Nucleus accumbens (tissue), 56 donors: ENCODE results near the gene CSNK1G1.
A peak's percentile ranks its signal among the peaks of the same experiment; 100 is the strongest.

Source experiments
- DNase-seq, 56 donors: peaks; one replicate each; lab custom pipeline; 2025; lab: John Stamatoyannopoulos, UW

CSNK1G1 gene

DNA sequence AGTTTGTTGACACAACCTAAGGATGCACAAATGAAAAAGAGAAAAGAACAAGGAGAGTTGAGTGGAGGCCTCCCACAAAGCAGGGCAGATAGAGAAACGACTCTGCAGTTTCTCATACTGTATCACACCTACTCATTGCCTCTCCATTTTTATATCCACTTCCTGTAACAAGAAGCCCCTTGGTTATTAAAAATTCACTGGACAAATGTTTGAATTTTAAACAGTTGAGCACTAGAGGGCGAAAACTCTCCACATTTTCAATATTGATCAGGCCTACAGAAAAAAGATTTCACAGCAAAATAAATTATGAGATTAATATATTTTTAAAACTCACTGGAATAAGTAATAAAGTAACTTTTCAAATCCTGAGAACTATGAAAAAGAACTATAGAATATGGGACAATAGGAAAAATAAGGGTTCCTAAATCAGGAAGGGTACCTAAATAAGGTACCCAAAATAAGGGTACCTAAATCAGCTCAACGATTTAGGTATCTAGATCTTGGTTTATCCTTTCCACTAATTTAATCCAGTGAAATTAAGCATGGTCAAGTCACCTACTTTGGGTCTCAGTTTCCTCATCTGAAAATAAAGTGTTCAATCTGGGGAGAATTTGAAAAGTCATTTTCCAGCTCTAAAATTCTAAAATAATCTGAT lies 146.2 kb downstream of the CSNK1G1 start:
- DNase-seq: no peak

DNA sequence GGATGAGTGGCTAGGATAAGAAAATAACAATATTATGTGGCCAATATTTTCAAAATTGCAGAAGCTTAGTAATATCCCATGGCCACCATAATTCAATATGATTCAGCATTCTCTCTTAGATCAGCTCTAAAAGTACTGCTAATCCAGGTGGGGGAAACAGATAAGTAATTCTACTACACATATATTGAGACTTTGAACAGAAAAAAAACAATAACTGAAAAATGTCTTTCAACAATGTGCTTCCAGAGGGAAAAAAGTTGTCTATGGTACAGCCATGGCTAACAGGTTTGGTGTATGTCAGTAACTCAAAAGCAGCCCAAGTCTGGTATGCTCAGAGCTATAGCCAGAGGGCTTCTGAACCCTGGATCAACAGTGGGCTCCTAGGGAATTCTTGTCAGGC lies 150.8 kb downstream of the CSNK1G1 start:
- DNase-seq: no peak

DNA sequence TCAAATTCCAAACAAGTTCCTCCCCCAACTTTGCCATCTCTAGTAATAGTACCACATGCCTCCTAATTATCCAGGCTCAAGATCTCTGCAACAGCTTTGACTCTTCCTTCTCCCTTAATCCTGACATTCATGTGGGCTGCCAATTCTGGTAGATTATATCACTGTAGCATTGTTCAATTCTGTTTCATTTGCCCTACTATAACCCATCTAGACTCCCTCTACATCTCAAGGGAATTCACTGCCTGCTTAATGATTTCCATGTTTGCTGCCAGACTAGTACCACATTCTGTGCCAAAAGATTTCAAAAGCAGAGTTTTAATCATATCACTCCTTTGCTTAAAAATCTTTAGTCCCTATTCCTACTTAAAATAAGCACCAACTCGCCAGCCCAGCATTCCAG lies 158.5 kb downstream of the CSNK1G1 start:
- no peak for DNase-seq

DNA sequence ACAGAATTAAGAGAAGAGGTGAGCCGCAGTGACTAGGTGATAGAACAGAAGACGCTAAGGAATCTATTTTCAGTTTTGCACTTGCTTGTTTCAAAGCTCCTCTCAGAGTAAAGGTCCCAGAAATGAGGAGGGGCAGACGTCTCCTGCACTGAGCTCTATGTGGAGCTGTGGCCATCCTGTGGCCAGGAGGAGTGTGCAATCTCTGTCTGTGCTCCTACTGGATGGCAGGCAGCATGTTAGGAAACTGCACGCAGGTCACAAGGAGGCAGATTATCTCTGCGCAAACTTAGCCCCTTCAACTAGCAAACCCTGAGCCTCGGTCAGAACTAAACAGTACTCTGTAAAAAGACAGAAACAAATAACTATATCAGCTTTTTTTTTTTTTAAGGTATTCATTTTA lies 162.0 kb downstream of the CSNK1G1 start:
- no peak for DNase-seq

DNA sequence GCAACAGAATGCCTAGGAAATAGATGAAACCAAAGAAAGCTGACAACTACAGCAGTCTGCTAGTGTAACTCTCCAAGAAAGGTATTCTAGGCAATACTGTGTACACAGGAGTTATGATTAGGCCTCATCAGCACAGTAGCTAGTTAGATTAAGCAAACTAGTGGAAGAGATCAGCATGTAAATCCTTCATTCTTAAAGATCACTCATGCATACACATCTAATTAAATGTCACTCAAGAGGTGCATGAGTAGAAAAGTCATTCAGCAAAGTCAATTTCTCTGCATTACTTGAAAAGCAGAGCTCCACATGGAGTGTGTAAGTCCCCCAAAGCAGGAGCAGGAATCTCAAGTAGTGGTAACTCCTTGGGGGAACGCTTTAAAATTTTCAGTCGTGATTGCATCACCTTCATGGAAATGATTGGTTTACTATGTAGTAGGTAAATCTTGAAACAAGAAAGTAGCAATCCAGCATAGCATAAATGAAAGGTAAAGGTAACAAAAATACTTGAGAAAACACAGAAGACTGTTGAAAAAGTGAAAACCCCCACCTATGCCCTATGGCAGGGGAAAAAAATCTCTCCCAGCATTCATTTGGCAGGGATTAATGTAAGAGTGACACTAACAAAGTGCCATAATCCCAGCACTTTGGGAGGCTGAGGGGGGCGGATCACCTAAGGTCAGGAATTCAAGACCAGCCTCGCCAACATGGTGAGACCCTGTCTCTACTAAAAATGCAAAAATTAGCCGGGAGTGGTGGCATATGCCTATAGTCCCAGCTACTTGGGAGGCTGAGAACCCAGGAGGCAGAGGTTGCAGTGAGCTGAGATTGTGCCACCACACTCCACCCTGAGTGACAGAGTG lies 163.8 kb downstream of the CSNK1G1 start:
- no peak for DNase-seq

DNA sequence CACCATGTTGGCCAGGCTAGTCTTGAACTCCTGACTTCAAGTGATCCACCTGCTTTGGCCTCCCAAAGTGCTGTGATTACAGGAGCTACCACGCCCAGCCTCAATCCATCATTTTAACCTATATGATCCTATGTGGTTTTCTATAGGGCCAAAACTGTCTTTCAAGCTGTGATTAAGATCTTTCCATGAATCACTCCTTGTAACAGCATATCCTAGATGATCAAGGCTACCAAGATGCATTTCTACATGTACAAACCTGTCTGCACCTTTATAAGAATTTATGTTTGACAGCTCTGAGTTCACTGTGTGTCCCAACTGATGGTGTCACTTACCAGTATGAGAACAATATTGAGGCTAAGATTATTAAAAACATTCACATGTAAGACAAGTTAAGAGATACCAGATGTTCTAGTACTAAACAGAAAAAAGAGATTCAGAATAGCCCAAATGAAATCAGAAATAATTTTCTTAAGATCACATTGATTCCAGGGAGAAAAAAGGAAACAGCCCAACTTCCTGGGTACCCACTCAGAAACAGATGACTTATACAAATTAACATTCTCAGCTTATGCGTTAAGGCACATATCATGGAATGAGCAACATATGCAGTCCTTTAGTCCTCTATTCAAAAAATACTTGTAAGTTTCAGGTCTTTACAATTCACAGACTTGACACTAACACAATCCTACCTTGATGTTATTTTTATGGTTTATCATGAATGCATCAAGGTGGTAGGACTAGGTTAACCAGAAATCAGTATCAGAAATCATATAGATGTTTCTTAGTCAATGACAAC lies 168.4 kb downstream of the CSNK1G1 start:
- no peak for DNase-seq

DNA sequence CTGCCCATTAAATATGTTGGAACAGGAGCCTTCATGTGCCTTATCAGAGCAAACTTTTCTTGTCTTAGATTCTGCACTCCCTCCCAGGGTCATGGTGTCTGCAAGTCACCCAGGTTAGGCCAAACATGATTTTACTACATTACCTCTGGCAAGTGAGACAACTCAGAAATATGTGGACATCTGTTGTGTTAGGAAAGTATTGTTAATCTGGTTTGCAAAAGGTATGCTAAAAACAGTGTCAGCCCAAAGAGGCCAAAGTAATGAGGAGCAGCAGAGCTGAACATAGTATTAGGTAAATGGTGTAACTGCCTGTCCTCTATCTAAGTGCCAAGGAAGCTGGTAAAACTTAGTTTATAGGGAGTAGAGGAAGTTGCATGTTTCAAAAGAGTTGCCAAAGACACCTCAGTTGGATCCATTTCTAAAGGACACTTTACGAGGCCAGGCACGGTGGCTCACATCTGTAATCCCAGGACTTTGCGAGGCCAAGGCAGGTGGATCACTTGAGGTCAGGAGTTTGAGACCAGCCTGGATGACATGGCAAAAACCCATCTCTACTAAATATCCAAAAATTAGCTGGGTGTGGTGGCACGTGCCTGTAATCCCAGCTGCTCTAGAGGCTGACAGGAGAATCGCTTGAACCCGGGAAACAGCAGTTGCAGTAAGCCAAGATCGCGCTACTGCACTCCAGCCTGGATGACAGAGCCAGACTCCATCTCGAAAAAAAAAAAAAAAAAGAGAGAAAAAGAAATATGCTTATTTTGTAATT lies 170.6 kb downstream of the CSNK1G1 start:
- no peak for DNase-seq

DNA sequence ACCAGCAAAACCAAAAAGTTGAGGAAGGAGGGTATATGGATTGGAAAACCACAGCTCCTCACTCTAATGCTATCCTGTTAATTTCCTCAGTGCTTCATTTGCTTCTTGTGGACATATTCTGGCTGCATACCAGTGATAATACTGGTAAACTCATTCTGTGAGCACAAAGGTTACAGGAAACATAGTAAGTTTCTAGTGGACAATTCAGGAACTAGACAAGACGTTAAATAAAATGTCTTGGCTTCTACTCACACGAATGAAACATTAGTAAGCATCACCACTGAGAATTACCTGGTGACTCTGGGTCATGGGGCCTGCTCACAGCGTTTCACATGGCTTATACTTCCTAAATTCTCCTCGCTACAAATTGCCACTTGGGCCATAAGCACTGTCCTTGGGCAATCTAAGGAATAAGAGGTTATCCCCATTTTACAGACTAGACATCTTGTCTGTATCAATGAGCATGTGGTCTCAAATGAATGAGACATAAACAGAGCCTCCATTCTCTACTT lies 173.1 kb downstream of the CSNK1G1 start:
- DNase-seq: no peak

DNA sequence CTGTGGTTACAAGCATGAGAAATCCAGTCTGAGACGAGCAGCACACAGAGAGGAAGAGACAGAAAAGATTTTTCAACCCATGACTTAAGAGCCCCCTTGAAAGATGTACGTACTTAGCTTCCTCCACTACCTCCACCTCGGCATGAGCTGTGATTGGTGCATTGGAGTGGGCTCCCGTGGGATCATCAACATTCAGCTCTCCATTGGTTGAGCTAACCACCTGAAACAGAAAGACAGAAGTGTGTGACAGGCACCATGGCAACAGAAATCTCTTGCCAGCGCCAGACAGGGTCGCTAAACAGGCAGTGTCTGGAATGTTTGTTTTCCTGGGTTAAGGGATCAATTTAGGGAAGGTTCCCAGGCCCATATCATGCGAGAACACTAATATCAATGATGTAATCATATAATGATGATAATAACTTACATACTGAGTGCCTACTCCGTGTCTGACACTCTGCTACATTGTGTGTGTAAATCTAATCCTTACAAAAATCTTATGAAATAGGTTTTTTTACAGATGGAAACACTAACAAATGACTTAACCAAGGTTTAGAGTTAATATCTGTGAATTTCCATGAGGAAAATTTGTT lies 175.6 kb downstream of the CSNK1G1 start:
- DNase-seq: peak in 39 of 56 donors; percentile 3 to 82 (median 43)

DNA sequence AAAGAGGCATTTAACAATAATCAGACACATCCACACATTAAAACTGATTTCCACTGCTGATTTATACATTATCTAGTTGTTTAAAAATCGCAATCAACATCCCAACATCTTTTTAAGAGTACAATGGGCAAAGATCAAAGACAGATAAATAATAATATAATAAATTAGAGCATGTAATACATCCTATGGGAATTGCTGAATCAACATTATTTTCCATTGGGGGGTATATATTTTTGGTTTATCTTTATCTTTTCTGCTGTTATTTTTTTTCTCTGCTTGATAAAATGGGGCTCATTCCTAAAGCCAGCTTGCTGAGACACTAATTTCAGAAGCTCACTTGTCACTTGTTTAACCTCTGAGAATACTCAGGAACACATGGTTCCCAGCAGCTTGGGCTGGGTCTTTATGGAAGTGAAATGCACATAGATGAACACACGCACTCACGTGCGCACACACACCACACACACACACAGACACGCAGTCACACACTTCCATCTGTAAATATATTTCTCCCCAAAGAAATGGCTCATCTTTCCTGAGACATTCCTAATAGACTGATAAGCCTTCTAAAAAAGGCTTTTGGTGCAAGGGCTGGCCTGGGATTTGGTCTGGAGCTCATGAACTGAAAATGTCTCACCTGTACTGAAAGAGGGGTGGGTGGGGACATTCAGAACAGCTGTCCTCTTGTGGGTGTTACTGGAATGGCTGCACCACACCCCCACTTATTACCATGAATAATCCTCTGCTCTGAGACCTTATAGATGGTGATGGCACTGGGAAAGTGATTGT lies 189.7 kb downstream of the CSNK1G1 start:
- no peak for DNase-seq

DNA sequence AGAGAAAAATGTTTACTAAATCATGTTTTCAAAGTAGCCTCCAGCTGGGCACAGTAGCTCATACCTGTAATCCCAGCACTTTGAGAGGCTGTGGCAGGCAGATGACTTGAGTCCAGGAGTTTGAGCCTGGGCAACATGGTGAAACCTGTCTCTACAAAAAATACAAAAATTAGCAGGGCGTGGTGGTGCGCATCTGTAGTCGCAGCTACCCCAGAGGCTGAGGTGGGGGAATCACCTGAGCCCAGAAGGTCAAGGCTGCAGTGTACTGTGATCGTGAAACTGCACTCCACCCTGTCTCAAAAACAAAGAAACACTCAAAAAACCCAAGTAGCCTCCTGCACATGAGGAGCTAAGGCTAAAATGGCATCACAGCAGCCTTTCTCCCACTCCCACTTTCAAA lies 191.5 kb downstream of the CSNK1G1 start:
- no peak for DNase-seq

DNA sequence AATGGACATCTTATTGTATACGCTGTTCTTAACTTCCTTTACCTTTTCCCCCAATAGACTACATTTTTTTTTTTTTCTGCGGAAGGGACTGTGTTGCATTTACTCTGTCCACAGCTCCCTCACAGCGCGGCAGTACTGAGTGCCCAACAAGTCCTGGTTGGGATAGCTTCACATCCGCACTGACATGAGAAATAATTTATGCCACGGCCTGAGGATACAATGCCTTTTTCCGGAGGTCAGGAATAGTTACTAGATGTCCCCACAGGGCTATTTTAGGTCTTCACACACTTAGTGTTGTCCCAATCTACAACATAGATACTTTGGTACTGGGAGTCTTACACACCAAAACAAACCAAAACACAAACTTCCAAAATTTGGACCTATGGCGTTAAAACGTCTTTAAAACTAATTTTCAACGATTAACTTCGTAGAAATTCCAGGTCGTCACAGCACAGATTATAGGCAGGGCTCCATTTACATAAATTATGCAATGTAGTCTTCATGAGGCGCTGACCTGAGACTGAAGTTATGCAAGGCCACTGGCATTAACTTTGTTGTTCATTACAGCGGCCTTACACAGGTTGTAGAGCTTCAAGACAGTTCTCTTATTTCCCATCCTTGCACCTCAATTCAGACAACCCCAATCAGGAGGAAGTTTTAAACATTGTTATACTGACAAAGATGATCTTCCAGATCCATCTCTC lies 192.2 kb downstream of the CSNK1G1 start:
- peak in 8 of 56 donors; percentile 19 to 53 (median 32) for DNase-seq

DNA sequence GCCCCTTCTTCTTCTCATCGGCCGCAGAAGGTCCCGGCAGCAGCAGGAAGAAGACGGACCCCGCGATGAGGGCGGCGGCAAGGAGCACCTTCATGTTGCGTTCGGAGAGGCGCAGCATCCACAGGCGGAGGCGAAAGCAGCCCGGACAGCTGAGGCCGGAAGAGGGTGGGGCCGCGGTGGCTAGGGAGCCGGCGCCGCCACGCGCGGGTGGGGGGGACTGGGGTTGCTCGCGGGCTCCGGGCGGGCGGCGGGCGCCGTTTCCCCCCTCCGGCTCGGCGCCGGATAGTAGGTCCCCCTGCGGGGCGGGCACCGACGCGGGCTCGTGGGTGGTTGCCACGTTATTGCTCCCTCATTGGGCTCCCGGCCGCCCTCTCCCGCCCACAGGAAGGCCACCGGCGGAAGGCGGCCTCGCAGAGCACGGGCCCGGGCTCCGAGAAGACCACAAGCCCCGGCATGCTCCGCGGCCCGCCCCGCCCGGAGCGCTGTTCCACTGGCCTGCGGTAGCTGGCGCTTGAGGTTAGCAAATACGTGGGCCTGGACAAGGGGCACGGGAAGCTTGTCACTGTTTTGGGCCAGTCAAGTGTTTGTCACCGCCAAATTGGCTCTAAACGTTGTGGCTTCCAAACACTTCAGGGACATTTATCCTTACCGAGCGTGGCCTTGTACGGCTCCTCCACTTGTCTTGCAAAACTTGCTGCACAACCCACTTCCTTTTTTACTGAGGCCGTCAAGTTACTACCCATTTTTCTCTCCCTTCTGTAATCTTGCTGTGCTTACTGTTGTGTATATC lies 192.9 kb downstream of the CSNK1G1 start, which contains the start of gene PPIB:
Gene PPIB (minus strand): TSS at position 154 of the 790 bp plus-strand sequence. CDS start 36 bp downstream, at position 118.
- DNase-seq: peak; percentile 75 to 99 (median 97)

DNA sequence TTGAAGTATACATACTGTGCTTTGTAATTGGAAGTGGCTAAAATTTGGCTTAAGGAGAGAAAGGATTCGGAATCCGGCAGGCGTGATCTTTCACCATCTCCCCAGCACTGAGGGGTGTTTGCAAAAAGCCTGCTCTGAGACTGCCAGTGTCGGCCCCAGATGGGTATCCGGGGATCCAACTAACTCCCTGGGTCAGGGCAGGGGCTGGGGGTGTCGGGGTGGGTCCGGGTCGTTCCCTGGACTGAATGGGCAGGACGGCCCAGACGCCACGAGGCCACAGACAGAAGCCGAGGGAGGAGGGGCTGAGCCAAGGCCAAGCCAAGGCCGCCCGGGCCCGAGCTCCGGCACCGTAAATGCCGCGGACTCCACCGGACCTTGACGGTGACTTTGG lies 193.5 kb downstream of the CSNK1G1 start:
- DNase-seq: peak in 2 of 56 donors; percentile 63 to 69

DNA sequence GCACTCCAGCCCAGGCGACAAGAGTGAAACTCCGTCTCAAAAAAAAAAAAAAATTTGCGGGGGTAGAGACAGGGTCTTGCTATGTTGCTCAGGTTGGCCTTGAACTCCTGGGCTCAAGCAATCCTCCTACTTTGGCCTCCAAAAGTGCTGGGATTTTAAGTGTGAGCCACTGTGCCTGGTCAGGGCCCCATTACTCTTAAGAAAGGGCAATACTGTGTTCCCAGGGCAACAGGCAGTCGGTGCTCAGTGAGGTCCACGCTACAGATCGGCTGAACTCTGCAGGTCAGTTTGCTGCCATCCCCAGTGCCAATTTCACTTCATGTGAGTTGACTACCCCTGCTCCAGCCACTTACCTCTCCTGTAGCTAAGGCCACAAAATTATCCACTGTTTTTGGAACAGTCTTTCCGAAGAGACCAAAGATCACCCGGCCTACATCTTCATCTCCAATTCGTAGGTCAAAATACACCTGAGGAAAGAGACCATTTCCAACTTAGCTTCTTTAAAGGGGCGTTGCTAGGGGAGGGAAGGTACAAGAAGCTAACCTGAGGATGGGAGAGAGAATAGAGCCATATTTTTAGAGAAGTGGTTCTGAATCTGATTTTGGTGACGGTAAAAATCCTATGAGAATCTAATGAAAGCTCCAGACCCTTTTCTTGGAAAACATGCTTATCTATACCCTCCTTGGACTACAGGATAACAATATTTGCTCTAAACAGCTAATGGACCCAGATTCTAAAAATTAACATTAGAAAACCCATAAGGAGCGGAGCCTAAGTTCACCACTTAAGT lies 194.1 kb downstream of the CSNK1G1 start:
- DNase-seq: no peak

DNA sequence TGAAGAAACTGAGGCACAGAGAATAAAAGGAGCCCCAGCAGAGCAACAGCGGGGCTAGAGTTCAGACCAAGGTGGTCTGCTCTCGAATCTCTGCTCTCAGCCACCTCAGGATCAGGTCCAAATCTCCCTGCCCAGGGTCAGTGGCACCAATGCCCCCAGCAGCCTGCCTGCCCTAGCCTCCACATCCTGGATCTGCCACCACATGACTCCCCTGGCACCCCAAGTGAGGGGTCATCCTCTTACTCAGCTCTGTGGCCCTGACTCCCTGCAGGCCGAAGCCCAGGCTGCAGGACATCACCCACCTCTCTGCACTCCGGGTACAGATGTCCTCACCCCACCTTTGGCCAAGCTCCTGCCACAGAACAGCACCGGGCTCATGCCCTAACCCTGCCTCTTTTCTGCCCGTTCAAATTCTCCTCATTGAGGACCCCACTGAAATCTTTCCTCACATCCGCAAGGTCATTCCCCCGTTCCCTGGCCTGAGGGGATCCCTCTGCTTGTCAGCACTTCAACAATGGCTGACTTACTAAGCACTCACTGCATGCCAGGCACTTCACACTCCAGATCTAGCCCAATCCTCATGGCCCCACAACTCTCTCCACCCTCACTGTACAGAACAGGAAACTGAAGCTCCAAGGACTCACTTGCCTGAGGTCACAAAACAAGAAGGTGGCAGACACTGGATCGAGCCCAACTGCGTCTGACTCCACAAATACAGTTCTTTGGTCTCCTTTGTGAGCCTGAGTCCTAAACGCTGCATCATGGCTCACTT lies 197.4 kb downstream of the CSNK1G1 start:
- no peak for DNase-seq
